HepG2 (cell line): ENCODE measurements around the gene CFAP300. TPM values are rescaled to one million over a fixed set of nuclear protein-coding genes. Genes with fewer than 3 reads are reported as not detected.

ENCODE experiments used
- ATAC-seq: fragments of 200-7000 bp; cut with Tn5 transposase; 3 replicates; pipeline ENCODE4 v1.9.1; 2020; ENCODE audit warnings: mild to moderate bottlenecking, moderate library complexity
- BruUV-seq: library from RNA; stranded (reverse); fragments of 400-500 nt; replicated peaks from 2 replicates; lab custom pipeline; 2021; lab: Mats Ljungman, UMichigan
- CTCF ChIA-PET: fragments of 300-600 bp; formaldehyde crosslinking; extraction: SDS; loops from one replicate; lab custom pipeline; 2021; ENCODE audit warnings: low total read pairs, inconsistent platforms, low intra/inter-chr PET ratio; lab: Yijun Ruan, JAX
- POLR2A ChIA-PET: fragments of 350-600 bp; sonication (Branson Sonifier 250); formaldehyde crosslinking; loops from one replicate; lab custom pipeline; 2020; ENCODE audit warnings: antibody characterized with exemption, inconsistent platforms; lab: Yijun Ruan, JAX
- DNase-seq: peaks from one replicate; pipeline ENCODE4 v3.0.0-alpha.2; 2015; ENCODE audit warnings: low spot score
- FAIRE-seq: peaks from 3 replicates; lab custom pipeline; 2011; peaks lifted over from hg19 to GRCh38; lab: Jason Lieb, UNC
- H2AFZ ChIP-seq: one replicate; pipeline ENCODE4 v1.6.1; 2011; ENCODE audit warnings: low read length, inconsistent platforms
- H3K27ac ChIP-seq: fragments of 300-600 bp; 3 replicates; pipeline ENCODE4 v1.8.0; 2011; ENCODE audit warnings: mixed run types, mild to moderate bottlenecking, mixed read lengths, low read length, inconsistent platforms; ENCODE audit not compliant: insufficient read depth; ENCODE audit errors: extremely low read length
- H3K27me3 ChIP-seq, 2 experiments: fragments of 200-600 bp in 1 of 2; 2 replicates in 1 of 2; 3 replicates in 1 of 2; pipeline versions ENCODE4 v1.6.0 to v1.8.0; 2011; ENCODE audit warnings: low read length in 2 of 2, mild to moderate bottlenecking in 2 of 2, moderate library complexity in 2 of 2, inconsistent platforms in 1 of 2; ENCODE audit not compliant: insufficient read depth in 2 of 2, control insufficient read depth in 1 of 2
- H3K36me3 ChIP-seq, 2 experiments: fragments of 200-600 bp in 1 of 2; replicated peaks in 1 of 2; 2 replicates in 1 of 2; 3 replicates in 1 of 2; pipeline versions ENCODE4 v1.5.1 to v1.8.0; 2011; ENCODE audit warnings: low read length in 2 of 2, inconsistent platforms in 1 of 2; ENCODE audit not compliant: insufficient read depth in 2 of 2, control insufficient read depth in 1 of 2
- H3K4me1 ChIP-seq: 2 replicates; pipeline ENCODE4 v1.5.1; 2012; ENCODE audit warnings: low read length, inconsistent platforms; ENCODE audit not compliant: insufficient read depth
- H3K4me2 ChIP-seq: 2 replicates; pipeline ENCODE4 v1.6.0; 2011; ENCODE audit warnings: low read depth, low read length, inconsistent platforms
- H3K4me3 ChIP-seq, 3 experiments: fragments of 200-600 bp in 1 of 3; sonication (generic), shearing (Covaris generic) in 1 of 3; replicated peaks in 1 of 3; 2 replicates each; pipeline ENCODE4 v1.5.1; 2011 to 2016; ENCODE audit warnings: low read length in 3 of 3, inconsistent platforms in 2 of 3, low read depth in 2 of 3, mild to moderate bottlenecking in 2 of 3, control low read depth in 1 of 3, mixed read lengths in 1 of 3; ENCODE audit not compliant: insufficient read depth in 1 of 3
- H3K79me2 ChIP-seq: one replicate; pipeline ENCODE4 v1.6.1; 2011; ENCODE audit warnings: low read length, inconsistent platforms; ENCODE audit not compliant: insufficient read depth
- H3K9ac ChIP-seq: 2 replicates; pipeline ENCODE4 v1.6.0; 2011; ENCODE audit warnings: mild to moderate bottlenecking, low read depth, low read length, inconsistent platforms; ENCODE audit not compliant: insufficient read depth
- H3K9me3 ChIP-seq: 2 replicates; pipeline ENCODE4 v1.5.1; 2012; ENCODE audit warnings: mild to moderate bottlenecking, low read length
- H4K20me1 ChIP-seq: 2 replicates; pipeline ENCODE4 v1.6.0; 2011; ENCODE audit warnings: inconsistent platforms, mild to moderate bottlenecking, low read length, moderate library complexity; ENCODE audit not compliant: insufficient read depth
- CCDC6 ChIP-seq: sonication (generic); formaldehyde crosslinking; IDR thresholded peaks from 2 replicates; pipeline ENCODE4 v1.8.1; 2022; ENCODE audit warnings: mild to moderate bottlenecking, missing genetic modification reagents, moderate library complexity
- HNRNPK ChIP-seq: fragments of 200-400 bp; formaldehyde crosslinking; IDR thresholded peaks from 2 replicates; pipeline ENCODE4 v1.6.1; 2018; ENCODE audit warnings: low read length, low read depth, moderate library complexity, mild to moderate bottlenecking; ENCODE audit not compliant: poor library complexity, severe bottlenecking
- JARID2 ChIP-seq: sonication (generic); formaldehyde crosslinking; IDR thresholded peaks from 2 replicates; pipeline ENCODE4 v1.8.1; 2023; ENCODE audit warnings: missing genetic modification reagents, inconsistent platforms; ENCODE audit not compliant: insufficient replicate concordance
- SRSF9 ChIP-seq: fragments of 200-400 bp; formaldehyde crosslinking; IDR thresholded peaks from 2 replicates; pipeline ENCODE4 v1.6.1; 2018; ENCODE audit warnings: borderline replicate concordance, mild to moderate bottlenecking, low read depth, low read length; ENCODE audit not compliant: insufficient read depth, poor library complexity, severe bottlenecking
- ZNF629 ChIP-seq: sonication (generic); formaldehyde crosslinking; conservative IDR thresholded peaks from 2 replicates; pipeline ENCODE4 v1.5.0; 2020; ENCODE audit warnings: missing genetic modification reagents
- WGBS: methylation state at CpG from one replicate; pipeline ENCODE4 v1.1.6; 2017; ENCODE audit warnings: low lambda C conversion rate; 5-methylcytosine and 5-hydroxymethylcytosine counted together
- in situ Hi-C: cut with HindIII; loops from 2 replicates; pipeline ENCODE4 v1.10.0; 2017; ENCODE audit warnings: low pct_unique_long_range_greater_than_20kb; ENCODE audit not compliant: extremely low pct_ligation_motif_present
- intact Hi-C: fragments of 100-400 bp; cut with micrococcal nuclease; formaldehyde crosslinking; loops from one replicate; pipeline ENCODE4 v1.10.0; 2022; ENCODE audit not compliant: unreplicated experiment
- polyA plus RNA-seq, 8 experiments: library from polyadenylated mRNA; depleted of rRNA in 3 of 8; stranded (reverse) in 7 of 8; unstranded in 1 of 8; fragments of >200 nt; fragmentation: Illumina TruSeq in 4 of 8; extraction: Trizol in 4 of 8; gene quantifications; 2 replicates each; pipeline versions ENCODE4 v1.2.1 to v1.2.3, GENCODE V29; 2011 to 2016; ENCODE audit warnings: low read depth in 4 of 8, missing spikeins in 1 of 8, mixed read lengths in 1 of 8; ENCODE audit not compliant: insufficient read depth in 1 of 8
- total RNA-seq, 5 experiments: library from RNA; depleted of rRNA; stranded (reverse); fragments of >200 nt; fragmentation: Illumina TruSeq; extraction: Trizol; gene quantifications; 2 replicates each; pipeline ENCODE4 v1.2.3, GENCODE V29; 2016; ENCODE audit warnings: low read depth in 1 of 5
- TF ChIP-seq, protein P1 (sequence below): sonication (generic); formaldehyde crosslinking; IDR thresholded peaks from 2 replicates; pipeline ENCODE4 v1.4.0; 2020; ENCODE audit warnings: mild to moderate bottlenecking, missing genetic modification reagents
- TF ChIP-seq, protein P2 (sequence below): IDR thresholded peaks from 2 replicates; pipeline ENCODE4 v1.6.1; 2016; ENCODE audit warnings: missing biosample characterization, missing genetic modification reagents, low read depth
- TF ChIP-seq, protein P3 (sequence below): sonication (generic); formaldehyde crosslinking; IDR thresholded peaks from 2 replicates; pipeline ENCODE4 v1.5.1; 2020; ENCODE audit warnings: missing genetic modification reagents, mild to moderate bottlenecking, borderline replicate concordance
- TF ChIP-seq, protein P4 (sequence below): conservative IDR thresholded peaks from 2 replicates; pipeline ENCODE4 v1.6.1; 2018; ENCODE audit warnings: missing genetic modification reagents

The CFAP300 gene
- total and polyA plus RNA-seq, 2 of the 13 experiments (the other 11 are each of a cell fraction or from before 2014, with no cell fraction given), result not detected

DNA sequence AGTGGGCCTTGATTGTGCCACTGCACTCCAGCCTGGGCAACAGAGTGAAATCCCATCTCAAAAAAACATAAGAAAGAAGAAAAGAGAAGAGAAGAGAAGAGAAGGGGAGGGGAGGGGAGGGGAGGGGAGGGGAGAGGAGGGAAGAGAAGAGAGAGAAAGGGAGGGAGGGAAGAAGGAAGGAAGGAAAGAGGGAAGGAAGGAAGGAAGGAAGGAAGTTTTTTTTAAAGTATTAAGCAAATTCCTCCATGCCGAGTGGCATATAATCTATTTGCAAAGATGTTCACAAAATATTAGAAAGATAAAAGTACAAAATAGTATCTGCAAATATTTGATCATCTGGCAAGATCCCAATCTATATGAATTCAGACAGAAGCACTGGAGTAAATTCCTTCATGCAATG is 10.5 kb upstream of the CFAP300 start:
- no peak overlapping the region for H3K9ac ChIP-seq
- no peak overlapping the region for H3K4me3 ChIP-seq
- 83% methylated on average over 1 of the region's 1 CpG for WGBS
- no peaks in the 10 kb centered on the region for H3K36me3 ChIP-seq
- in situ Hi-C loops (no loop called here), intact Hi-C loops (no loop called here)
- no peaks in the 10 kb centered on the region for H3K9me3 ChIP-seq
- H4K20me1 ChIP-seq, result no peaks in the 10 kb centered on the region
- DNase-seq (no peak), ATAC-seq (no peak), FAIRE-seq (no peak)
- BruUV-seq, result no TSS peak
- TF ChIP-seq, protein P1, sequence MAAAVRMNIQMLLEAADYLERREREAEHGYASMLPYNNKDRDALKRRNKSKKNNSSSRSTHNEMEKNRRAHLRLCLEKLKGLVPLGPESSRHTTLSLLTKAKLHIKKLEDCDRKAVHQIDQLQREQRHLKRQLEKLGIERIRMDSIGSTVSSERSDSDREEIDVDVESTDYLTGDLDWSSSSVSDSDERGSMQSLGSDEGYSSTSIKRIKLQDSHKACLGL (CRISPR knock-in tag), result no peak
- TF ChIP-seq HNRNPK, result peak; percentile 94
- TF ChIP-seq, protein P2, sequence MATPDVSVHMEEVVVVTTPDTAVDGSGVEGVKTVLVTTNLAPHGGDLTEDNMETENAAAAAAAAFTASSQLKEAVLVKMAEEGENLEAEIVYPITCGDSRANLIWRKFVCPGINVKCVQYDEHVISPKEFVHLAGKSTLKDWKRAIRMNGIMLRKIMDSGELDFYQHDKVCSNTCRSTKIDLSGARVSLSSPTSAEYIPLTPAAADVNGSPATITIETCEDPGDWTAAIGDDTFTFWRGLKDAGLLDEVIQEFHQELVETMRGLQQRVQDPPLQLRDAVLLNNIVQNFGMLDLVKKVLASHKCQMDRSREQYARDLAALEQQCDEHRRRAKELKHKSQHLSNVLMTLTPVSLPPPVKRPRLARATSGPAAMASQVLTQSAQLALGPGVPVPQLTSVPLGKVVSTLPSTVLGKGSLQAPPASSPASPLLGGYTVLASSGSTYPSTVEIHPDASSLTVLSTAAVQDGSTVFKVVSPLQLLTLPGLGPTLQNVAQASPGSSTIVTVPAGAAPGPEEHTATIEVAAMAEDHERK (CRISPR knock-in tag), result no peak
- TF ChIP-seq SRSF9, result no peak
- H3K27me3 ChIP-seq, result no peaks in the 10 kb centered on the region
- H3K79me2 ChIP-seq, result no peaks in the 10 kb centered on the region
- POLR2A ChIA-PET, result no interaction called here
- H3K27ac ChIP-seq, result no peak overlapping the region
- no peak overlapping the region for H2AFZ ChIP-seq
- CTCF ChIA-PET, result no interaction called here
- no peaks in the 10 kb centered on the region for H3K4me1 ChIP-seq
- no peak overlapping the region for H3K4me2 ChIP-seq

DNA sequence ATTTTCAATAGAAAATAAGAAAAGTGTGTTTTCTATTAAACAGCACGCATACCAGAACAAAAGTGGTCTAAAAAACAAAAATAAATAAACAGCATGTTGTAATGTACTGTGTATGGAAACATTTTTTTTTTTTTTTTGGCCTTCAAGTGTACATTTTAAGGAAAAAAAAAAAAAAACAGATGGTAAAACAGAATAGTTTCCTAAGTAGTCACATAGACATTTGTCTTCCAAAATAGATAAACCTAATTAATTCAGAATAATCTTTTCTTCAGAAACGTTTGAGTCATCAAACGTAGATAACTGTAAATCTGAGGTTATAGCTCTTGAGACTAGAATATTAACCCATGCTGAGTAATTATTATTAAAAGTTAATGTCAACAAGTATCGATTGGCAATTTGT is 396 bp upstream of the CFAP300 start:
- Histone ChIP-seq H3K36me3 (no peaks in the 10 kb centered on the region), H3K27ac (no peak overlapping the region), H3K79me2 (no peaks in the 10 kb centered on the region), H2AFZ (no peak overlapping the region), H3K9ac (no peak overlapping the region), H4K20me1 (no peaks in the 10 kb centered on the region), H3K4me2 (peak overlapping the region; percentile 50), H3K27me3 (peaks cover 2 to 11% of the 10 kb centered on the region in 2 experiments; a peak in 2 of 5 replicates), H3K9me3 (no peaks in the 10 kb centered on the region), H3K4me3 (peak overlapping the region in 1 of 3 experiments; percentile 58; a peak in 1 of 6 replicates), H3K4me1 (peaks cover 5% of the 10 kb centered on the region; the same call in 1 of the 2 replicates)
- DNase-seq (no peak), FAIRE-seq (no peak), ATAC-seq (no peak)
- 43% methylated on average over 4 of the region's 4 CpGs for WGBS
- no TSS peak for BruUV-seq
- intact Hi-C loops (no loop called here), in situ Hi-C loops (no loop called here)
- POLR2A ChIA-PET, result no interaction called here
- CTCF ChIA-PET, result no interaction called here
- TF ChIP-seq ZNF629 (no peak), CCDC6 (CRISPR knock-in tag) (no peak), JARID2 (CRISPR knock-in tag) (no peak)
- TF ChIP-seq, protein P3, sequence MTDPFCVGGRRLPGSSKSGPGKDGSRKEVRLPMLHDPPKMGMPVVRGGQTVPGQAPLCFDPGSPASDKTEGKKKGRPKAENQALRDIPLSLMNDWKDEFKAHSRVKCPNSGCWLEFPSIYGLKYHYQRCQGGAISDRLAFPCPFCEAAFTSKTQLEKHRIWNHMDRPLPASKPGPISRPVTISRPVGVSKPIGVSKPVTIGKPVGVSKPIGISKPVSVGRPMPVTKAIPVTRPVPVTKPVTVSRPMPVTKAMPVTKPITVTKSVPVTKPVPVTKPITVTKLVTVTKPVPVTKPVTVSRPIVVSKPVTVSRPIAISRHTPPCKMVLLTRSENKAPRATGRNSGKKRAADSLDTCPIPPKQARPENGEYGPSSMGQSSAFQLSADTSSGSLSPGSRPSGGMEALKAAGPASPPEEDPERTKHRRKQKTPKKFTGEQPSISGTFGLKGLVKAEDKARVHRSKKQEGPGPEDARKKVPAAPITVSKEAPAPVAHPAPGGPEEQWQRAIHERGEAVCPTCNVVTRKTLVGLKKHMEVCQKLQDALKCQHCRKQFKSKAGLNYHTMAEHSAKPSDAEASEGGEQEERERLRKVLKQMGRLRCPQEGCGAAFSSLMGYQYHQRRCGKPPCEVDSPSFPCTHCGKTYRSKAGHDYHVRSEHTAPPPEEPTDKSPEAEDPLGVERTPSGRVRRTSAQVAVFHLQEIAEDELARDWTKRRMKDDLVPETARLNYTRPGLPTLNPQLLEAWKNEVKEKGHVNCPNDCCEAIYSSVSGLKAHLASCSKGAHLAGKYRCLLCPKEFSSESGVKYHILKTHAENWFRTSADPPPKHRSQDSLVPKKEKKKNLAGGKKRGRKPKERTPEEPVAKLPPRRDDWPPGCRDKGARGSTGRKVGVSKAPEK, result no peak
- TF ChIP-seq, protein P4, sequence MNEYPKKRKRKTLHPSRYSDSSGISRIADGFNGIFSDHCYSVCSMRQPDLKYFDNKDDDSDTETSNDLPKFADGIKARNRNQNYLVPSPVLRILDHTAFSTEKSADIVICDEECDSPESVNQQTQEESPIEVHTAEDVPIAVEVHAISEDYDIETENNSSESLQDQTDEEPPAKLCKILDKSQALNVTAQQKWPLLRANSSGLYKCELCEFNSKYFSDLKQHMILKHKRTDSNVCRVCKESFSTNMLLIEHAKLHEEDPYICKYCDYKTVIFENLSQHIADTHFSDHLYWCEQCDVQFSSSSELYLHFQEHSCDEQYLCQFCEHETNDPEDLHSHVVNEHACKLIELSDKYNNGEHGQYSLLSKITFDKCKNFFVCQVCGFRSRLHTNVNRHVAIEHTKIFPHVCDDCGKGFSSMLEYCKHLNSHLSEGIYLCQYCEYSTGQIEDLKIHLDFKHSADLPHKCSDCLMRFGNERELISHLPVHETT, result no peak
